Endothelial cell of umbilical vein (primary cell): ENCODE results near the gene SLC38A1.

Experiments used
- EZH2 ChIP-seq: IDR thresholded peaks from 2 replicates; pipeline ENCODE4 v1.6.1; 2012; ENCODE audit warnings: borderline replicate concordance, low read depth, mild to moderate bottlenecking, moderate library complexity, low read length, inconsistent platforms; ENCODE audit not compliant: severe bottlenecking
- POLR2A ChIP-seq: IDR thresholded peaks from 2 replicates; pipeline ENCODE4 v1.6.1; 2012; ENCODE audit warnings: low read depth, mild to moderate bottlenecking, control low read depth, low read length
- TF ChIP-seq, protein P1 (sequence below), 2 donors: IDR thresholded peaks; 1 replicate in 1 of 2; 2 replicates in 1 of 2; pipeline ENCODE4 v1.5.1; 2011; ENCODE audit warnings: low read length in 2 of 2, mild to moderate bottlenecking in 2 of 2, moderate library complexity in 2 of 2, control low read depth in 1 of 2, inconsistent platforms in 1 of 2, low read depth in 1 of 2; ENCODE audit not compliant: insufficient read depth in 1 of 2; ENCODE audit errors: extremely low read depth in 1 of 2

DNA sequence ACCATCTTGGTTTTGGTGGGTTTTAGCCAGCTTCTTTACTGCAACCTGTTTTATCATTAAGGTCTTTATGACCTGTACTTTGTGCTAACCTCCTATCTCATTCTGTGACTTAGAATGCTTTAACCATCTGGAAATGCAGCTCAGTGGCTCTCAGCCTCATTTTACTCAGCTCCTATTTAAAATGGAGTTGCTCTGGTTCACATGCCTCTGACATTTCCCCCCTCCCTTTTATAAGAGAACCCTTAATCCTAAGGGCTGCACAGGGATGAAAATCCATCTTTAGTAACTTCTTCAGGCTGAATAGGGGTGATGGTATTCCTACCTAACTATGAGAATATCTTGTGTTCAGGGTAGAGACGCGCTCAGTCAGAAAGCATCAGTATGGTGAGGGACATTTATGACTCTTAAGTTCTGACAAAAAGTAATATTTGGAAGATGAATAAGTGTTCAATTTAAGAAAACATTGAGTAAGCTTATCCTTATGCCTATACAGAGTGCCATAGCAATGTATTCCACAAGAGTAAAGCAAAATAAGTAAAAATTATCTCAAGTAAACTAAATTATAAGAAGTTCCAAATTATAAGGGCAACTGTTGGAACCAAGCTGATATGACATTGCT is 15.2 kb downstream of the SLC38A1 start:
- TF ChIP-seq, protein P1, sequence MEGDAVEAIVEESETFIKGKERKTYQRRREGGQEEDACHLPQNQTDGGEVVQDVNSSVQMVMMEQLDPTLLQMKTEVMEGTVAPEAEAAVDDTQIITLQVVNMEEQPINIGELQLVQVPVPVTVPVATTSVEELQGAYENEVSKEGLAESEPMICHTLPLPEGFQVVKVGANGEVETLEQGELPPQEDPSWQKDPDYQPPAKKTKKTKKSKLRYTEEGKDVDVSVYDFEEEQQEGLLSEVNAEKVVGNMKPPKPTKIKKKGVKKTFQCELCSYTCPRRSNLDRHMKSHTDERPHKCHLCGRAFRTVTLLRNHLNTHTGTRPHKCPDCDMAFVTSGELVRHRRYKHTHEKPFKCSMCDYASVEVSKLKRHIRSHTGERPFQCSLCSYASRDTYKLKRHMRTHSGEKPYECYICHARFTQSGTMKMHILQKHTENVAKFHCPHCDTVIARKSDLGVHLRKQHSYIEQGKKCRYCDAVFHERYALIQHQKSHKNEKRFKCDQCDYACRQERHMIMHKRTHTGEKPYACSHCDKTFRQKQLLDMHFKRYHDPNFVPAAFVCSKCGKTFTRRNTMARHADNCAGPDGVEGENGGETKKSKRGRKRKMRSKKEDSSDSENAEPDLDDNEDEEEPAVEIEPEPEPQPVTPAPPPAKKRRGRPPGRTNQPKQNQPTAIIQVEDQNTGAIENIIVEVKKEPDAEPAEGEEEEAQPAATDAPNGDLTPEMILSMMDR (IDR thresholded peaks at IDR 0.05; ENCODE audit: extremely low read depth in 1 of 2, insufficient read depth in 1 of 2, low read depth in 1 of 2, low read length in 2 of 2) = no peak
- TF ChIP-seq EZH2 (no peak), POLR2A (no peak)
